ENCODE measurements around the gene ZXDC.

DNA sequence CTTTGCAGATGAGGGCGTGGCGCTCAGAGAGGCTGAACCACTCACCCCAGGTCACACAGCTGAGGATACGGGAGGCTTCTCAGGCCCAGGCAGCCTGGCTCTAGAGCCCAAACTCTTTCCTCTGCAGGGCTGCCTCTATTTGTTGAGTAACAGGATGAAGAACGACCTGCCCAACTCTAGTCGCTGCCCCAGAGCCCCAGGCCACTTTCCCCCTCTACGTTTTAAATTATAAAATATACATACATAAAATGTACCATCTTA lies 19.2 kb upstream of the ZXDC start:
- TF ChIP-seq, protein P1, sequence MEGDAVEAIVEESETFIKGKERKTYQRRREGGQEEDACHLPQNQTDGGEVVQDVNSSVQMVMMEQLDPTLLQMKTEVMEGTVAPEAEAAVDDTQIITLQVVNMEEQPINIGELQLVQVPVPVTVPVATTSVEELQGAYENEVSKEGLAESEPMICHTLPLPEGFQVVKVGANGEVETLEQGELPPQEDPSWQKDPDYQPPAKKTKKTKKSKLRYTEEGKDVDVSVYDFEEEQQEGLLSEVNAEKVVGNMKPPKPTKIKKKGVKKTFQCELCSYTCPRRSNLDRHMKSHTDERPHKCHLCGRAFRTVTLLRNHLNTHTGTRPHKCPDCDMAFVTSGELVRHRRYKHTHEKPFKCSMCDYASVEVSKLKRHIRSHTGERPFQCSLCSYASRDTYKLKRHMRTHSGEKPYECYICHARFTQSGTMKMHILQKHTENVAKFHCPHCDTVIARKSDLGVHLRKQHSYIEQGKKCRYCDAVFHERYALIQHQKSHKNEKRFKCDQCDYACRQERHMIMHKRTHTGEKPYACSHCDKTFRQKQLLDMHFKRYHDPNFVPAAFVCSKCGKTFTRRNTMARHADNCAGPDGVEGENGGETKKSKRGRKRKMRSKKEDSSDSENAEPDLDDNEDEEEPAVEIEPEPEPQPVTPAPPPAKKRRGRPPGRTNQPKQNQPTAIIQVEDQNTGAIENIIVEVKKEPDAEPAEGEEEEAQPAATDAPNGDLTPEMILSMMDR (conservative IDR thresholded peaks at IDR 0.05) = no peak
- TF ChIP-seq EZH2 (IDR thresholded peaks at IDR 0.05; ENCODE audit: low read depth) = no peak

All from PC-9 (cell line).